SK-N-SH (cell line): ENCODE results near the gene DGAT2. TPM values are rescaled to one million over a fixed set of nuclear protein-coding genes. Genes with fewer than 3 reads are reported as not detected.

Experiments
- CTCF ChIA-PET: fragments of 300-600, 350-600 bp; formaldehyde crosslinking; extraction: SDS; loops from one replicate; lab custom pipeline; 2021; lab: Yijun Ruan, JAX
- POLR2A ChIA-PET: fragments of 350-600 bp; sonication (Branson Sonifier 250); formaldehyde crosslinking; extraction: SDS; loops from one replicate; lab custom pipeline; 2020; ENCODE audit warnings: antibody characterized with exemption, inconsistent platforms; lab: Yijun Ruan, JAX
- DNase-seq: peaks from one replicate; pipeline ENCODE4 v3.0.0; 2012
- H2AFZ ChIP-seq: fragments of 200-600 bp; sonication (generic); 2 replicates; pipeline ENCODE4 v1.8.1; 2016; ENCODE audit warnings: antibody characterized with exemption, mild to moderate bottlenecking, low read depth
- H3F3A ChIP-seq: fragments of 200-600 bp; sonication (generic); replicated peaks from 2 replicates; pipeline ENCODE3; 2016; ENCODE audit warnings: antibody characterized with exemption, mild to moderate bottlenecking; ENCODE audit not compliant: insufficient read depth
- H3K27ac ChIP-seq, 2 experiments: fragments of 200-500 bp in 1 of 2; fragments of 200-600 bp in 1 of 2; sonication (Bioruptor generic) in 1 of 2; sonication (generic), shearing (Covaris generic) in 1 of 2; 2 replicates each; pipeline versions ENCODE4 v1.5.1 to v1.6.1; 2014 to 2016; ENCODE audit warnings: low read depth in 2 of 2, inconsistent platforms in 1 of 2, low read length in 1 of 2, mild to moderate bottlenecking in 1 of 2, mixed read lengths in 1 of 2
- H3K27me3 ChIP-seq: fragments of 200-600 bp; sonication (generic), shearing (Covaris generic); 2 replicates; pipeline ENCODE4 v1.6.1; 2016; ENCODE audit warnings: mixed run types; ENCODE audit not compliant: insufficient read depth
- H3K36me3 ChIP-seq, 2 experiments: fragments of 200-500 bp in 1 of 2; fragments of 200-600 bp in 1 of 2; sonication (Bioruptor generic) in 1 of 2; sonication (generic) in 1 of 2; replicated peaks in 1 of 2; 2 replicates each; pipeline versions ENCODE3 to v1.5.1; 2014 to 2016; ENCODE audit warnings: low read length in 1 of 2, mild to moderate bottlenecking in 1 of 2; ENCODE audit not compliant: insufficient read depth in 2 of 2, control insufficient read depth in 1 of 2
- H3K4me1 ChIP-seq, 2 experiments: fragments of 200-500 bp in 1 of 2; fragments of 200-600 bp in 1 of 2; sonication (Bioruptor generic) in 1 of 2; sonication (generic), shearing (Covaris generic) in 1 of 2; 2 replicates each; pipeline versions ENCODE4 v1.5.1 to v1.6.1; 2014 to 2016; ENCODE audit warnings: low read depth in 1 of 2, low read length in 1 of 2, mixed run types in 1 of 2; ENCODE audit not compliant: insufficient read depth in 2 of 2, control insufficient read depth in 1 of 2
- H3K4me2 ChIP-seq: fragments of 200-600 bp; sonication (generic), shearing (Covaris generic); 2 replicates; pipeline ENCODE4 v1.6.1; 2017; ENCODE audit warnings: mixed run types
- H3K4me3 ChIP-seq, 2 experiments: fragments of 200-500 bp in 1 of 2; fragments of 200-600 bp in 1 of 2; sonication (Bioruptor generic) in 1 of 2; sonication (generic), shearing (Covaris generic) in 1 of 2; 2 replicates each; pipeline versions ENCODE4 v1.5.1 to v1.8.1; 2014 to 2016; ENCODE audit warnings: low read depth in 2 of 2, inconsistent platforms in 1 of 2, low read length in 1 of 2, mild to moderate bottlenecking in 1 of 2, mixed read lengths in 1 of 2, moderate library complexity in 1 of 2
- H3K79me2 ChIP-seq: fragments of 200-600 bp; sonication (generic); 2 replicates; pipeline ENCODE4 v1.8.1; 2017; ENCODE audit warnings: mild to moderate bottlenecking; ENCODE audit not compliant: insufficient read depth
- H3K9ac ChIP-seq: fragments of 200-600 bp; sonication (generic); 2 replicates; pipeline ENCODE4 v1.6.1; 2017; ENCODE audit warnings: mixed run types
- H3K9me2 ChIP-seq: fragments of 200-600 bp; sonication (generic); 2 replicates; pipeline ENCODE4 v1.6.1; 2017; ENCODE audit warnings: mixed run types
- H3K9me3 ChIP-seq: fragments of 200-600 bp; sonication (generic); 2 replicates; pipeline ENCODE4 v1.6.1; 2017; ENCODE audit warnings: mixed run types, mild to moderate bottlenecking, moderate library complexity
- H4K20me1 ChIP-seq: fragments of 200-600 bp; sonication (generic); 2 replicates; pipeline ENCODE4 v1.6.1; 2017; ENCODE audit warnings: mild to moderate bottlenecking, mixed run types; ENCODE audit not compliant: insufficient read depth
- CTCF ChIP-seq: fragments of 200-600 bp; sonication (generic); IDR thresholded peaks from 2 replicates; pipeline ENCODE4 v1.6.1; 2017; ENCODE audit warnings: antibody characterized with exemption, mild to moderate bottlenecking, moderate library complexity
- FOSL2 ChIP-seq: IDR thresholded peaks from 2 replicates; pipeline ENCODE4 v1.4.0; 2012; ENCODE audit warnings: low read depth, mild to moderate bottlenecking, moderate library complexity, borderline replicate concordance
- FOXM1 ChIP-seq: IDR thresholded peaks from 2 replicates; pipeline ENCODE4 v1.4.0; 2012; ENCODE audit warnings: low read depth, mild to moderate bottlenecking
- GABPA ChIP-seq: IDR thresholded peaks from 2 replicates; pipeline ENCODE4 v1.4.0; 2012; ENCODE audit warnings: low read depth, mild to moderate bottlenecking
- GATA2 ChIP-seq: sonication (generic); formaldehyde crosslinking; IDR thresholded peaks from 2 replicates; pipeline ENCODE4 v1.5.0; 2020; ENCODE audit warnings: mild to moderate bottlenecking, missing genetic modification reagents
- IRF3 ChIP-seq: fragments of 150-350 bp; IDR thresholded peaks from 2 replicates; pipeline ENCODE4 v1.6.1; 2016; ENCODE audit warnings: mild to moderate bottlenecking, low read depth, low read length
- JUND ChIP-seq: IDR thresholded peaks from 2 replicates; pipeline ENCODE4 v1.4.0; 2012
- MEF2A ChIP-seq: IDR thresholded peaks from 2 replicates; pipeline ENCODE4 v1.4.0; 2012; ENCODE audit warnings: low read depth, borderline replicate concordance
- NFIC ChIP-seq: IDR thresholded peaks from 2 replicates; pipeline ENCODE4 v1.4.0; 2012; ENCODE audit warnings: borderline replicate concordance
- NRF1 ChIP-seq: IDR thresholded peaks from 2 replicates; pipeline ENCODE4 v1.6.1; 2012; ENCODE audit warnings: low read depth, mild to moderate bottlenecking, low read length
- POLR2AphosphoS5 ChIP-seq: IDR thresholded peaks from 2 replicates; pipeline ENCODE4 v1.6.1; 2012; ENCODE audit warnings: low read depth, low read length
- RAD21 ChIP-seq: IDR thresholded peaks from 2 replicates; pipeline ENCODE4 v1.6.1; 2012; ENCODE audit warnings: mild to moderate bottlenecking, low read length
- RXRA ChIP-seq: IDR thresholded peaks from 2 replicates; pipeline ENCODE4 v1.4.0; 2012; ENCODE audit warnings: low read depth, mild to moderate bottlenecking, borderline replicate concordance
- SIN3A ChIP-seq: IDR thresholded peaks from 2 replicates; pipeline ENCODE4 v1.6.1; 2012; ENCODE audit warnings: low read depth, mild to moderate bottlenecking, low read length, moderate library complexity, borderline replicate concordance
- SMC3 ChIP-seq: IDR thresholded peaks from 2 replicates; pipeline ENCODE4 v1.6.1; 2012; ENCODE audit warnings: low read depth, low read length, improper control_type of control experiment
- TCF12 ChIP-seq: IDR thresholded peaks from 2 replicates; pipeline ENCODE4 v1.4.0; 2012
- TEAD4 ChIP-seq: IDR thresholded peaks from 2 replicates; pipeline ENCODE4 v1.4.0; 2012; ENCODE audit warnings: mild to moderate bottlenecking, borderline replicate concordance; ENCODE audit not compliant: insufficient read depth
- USF1 ChIP-seq: IDR thresholded peaks from 2 replicates; pipeline ENCODE4 v1.4.0; 2012; ENCODE audit warnings: low read depth, borderline replicate concordance
- WGBS: methylation state at CpG from one replicate; pipeline ENCODE4 v1.1.6; 2017; ENCODE audit warnings: low lambda C conversion rate; 5-methylcytosine and 5-hydroxymethylcytosine counted together
- polyA plus RNA-seq, 3 experiments: library from polyadenylated mRNA; depleted of rRNA; stranded (reverse); fragments of >200 nt; gene quantifications; 2 replicates each; pipeline ENCODE4 v1.2.3, GENCODE V29; 2012

DGAT2 gene
- polyA plus RNA-seq, 1 of the 3 experiments (the other 2 are of a cell fraction) = 1.4 TPM

- no peak overlapping the region for H3K4me2 ChIP-seq
Measured at GRCh38 chr11:75786101-75786736, 17.6 kb downstream of the DGAT2 start.

More at GRCh38 chr11:75786101-75786736, 17.6 kb downstream of the DGAT2 start:
- Histone ChIP-seq H3K4me1 (peaks cover 0 to 6% of the 10 kb centered on the region in 2 experiments; a peak in 1 of 4 replicates), H3K9ac (no peak overlapping the region), H3K27me3 (no peaks in the 10 kb centered on the region), H3K9me3 (no peaks in the 10 kb centered on the region), H3F3A (no peaks in the 10 kb centered on the region), H4K20me1 (no peaks in the 10 kb centered on the region), H3K27ac (no peak overlapping the region), H3K4me3 (no peak overlapping the region), H3K36me3 (no peaks in the 10 kb centered on the region), H3K79me2 (no peaks in the 10 kb centered on the region), H2AFZ (no peak overlapping the region), H3K9me2 (no peaks in the 10 kb centered on the region)
- TF ChIP-seq CTCF (no peak), TCF12 (no peak), TEAD4 (no peak), GATA2 (CRISPR knock-in tag) (no peak), GABPA (no peak), RAD21 (no peak), MEF2A (no peak), FOSL2 (no peak), JUND (no peak), RXRA (no peak), NRF1 (no peak), SMC3 (no peak), IRF3 (no peak), FOXM1 (no peak), SIN3A (no peak), USF1 (no peak), POLR2AphosphoS5 (no peak), NFIC (no peak)
- DNase-seq = no peak
- ChIA-PET POLR2A (no interaction called here), CTCF (interaction anchor here (1.6 to 4.7 kb wide), 2 partner anchors 15 to 17 kb away, joined by 4 to 33 read pairs; no protein-coding TSS in a partner anchor)
- 72% methylated on average over 8 of the region's 8 CpGs for WGBS
